ENCODE results near the gene CAVIN1.

DNA sequence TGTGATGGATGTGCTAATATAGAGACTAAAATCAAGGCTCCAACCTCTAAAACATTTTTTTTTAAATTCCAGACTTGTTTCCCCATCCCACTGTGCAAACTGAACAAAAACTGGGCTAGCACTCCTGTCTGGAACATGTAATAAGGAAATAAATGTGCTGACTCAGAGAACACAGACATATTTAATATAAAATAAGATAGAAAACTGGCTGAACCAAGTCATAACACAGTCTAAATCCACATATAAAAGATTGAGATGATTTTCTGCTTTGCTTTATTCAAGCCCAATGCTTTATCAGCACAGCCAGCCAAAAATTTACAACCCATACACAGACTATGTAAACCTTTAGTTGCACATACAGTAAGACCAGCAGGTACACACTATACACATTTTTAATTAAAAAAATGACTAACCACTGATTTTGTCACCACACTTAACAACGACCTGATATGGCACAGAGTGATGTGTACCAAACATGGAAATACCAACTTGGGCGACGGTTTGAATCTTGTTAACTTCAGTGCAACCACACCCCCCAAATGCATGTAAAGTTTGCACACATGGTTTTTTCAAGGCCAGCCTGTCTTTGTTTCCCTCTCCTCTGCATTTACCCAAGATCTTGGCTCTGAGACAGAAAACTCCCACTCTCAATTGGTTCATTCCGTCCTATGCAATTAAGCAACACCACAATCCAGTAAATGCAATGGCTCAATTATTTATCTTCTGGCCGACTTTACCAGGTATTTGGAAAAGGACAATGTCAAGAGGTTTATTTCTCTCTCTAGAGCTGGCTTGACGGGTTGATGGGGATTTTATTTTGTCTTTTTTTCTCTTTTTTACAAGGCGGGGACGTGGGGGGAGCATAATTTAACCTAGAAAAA lies 36.0 kb downstream of the CAVIN1 start:
- TF ChIP-seq ZNF175 (tag by site-specific recombination; IDR thresholded peaks at IDR 0.05) = no peak
- TF ChIP-seq, protein P1, sequence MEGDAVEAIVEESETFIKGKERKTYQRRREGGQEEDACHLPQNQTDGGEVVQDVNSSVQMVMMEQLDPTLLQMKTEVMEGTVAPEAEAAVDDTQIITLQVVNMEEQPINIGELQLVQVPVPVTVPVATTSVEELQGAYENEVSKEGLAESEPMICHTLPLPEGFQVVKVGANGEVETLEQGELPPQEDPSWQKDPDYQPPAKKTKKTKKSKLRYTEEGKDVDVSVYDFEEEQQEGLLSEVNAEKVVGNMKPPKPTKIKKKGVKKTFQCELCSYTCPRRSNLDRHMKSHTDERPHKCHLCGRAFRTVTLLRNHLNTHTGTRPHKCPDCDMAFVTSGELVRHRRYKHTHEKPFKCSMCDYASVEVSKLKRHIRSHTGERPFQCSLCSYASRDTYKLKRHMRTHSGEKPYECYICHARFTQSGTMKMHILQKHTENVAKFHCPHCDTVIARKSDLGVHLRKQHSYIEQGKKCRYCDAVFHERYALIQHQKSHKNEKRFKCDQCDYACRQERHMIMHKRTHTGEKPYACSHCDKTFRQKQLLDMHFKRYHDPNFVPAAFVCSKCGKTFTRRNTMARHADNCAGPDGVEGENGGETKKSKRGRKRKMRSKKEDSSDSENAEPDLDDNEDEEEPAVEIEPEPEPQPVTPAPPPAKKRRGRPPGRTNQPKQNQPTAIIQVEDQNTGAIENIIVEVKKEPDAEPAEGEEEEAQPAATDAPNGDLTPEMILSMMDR (tag by site-specific recombination; IDR thresholded peaks at IDR 0.05) = no peak
- TF ChIP-seq, protein P2, sequence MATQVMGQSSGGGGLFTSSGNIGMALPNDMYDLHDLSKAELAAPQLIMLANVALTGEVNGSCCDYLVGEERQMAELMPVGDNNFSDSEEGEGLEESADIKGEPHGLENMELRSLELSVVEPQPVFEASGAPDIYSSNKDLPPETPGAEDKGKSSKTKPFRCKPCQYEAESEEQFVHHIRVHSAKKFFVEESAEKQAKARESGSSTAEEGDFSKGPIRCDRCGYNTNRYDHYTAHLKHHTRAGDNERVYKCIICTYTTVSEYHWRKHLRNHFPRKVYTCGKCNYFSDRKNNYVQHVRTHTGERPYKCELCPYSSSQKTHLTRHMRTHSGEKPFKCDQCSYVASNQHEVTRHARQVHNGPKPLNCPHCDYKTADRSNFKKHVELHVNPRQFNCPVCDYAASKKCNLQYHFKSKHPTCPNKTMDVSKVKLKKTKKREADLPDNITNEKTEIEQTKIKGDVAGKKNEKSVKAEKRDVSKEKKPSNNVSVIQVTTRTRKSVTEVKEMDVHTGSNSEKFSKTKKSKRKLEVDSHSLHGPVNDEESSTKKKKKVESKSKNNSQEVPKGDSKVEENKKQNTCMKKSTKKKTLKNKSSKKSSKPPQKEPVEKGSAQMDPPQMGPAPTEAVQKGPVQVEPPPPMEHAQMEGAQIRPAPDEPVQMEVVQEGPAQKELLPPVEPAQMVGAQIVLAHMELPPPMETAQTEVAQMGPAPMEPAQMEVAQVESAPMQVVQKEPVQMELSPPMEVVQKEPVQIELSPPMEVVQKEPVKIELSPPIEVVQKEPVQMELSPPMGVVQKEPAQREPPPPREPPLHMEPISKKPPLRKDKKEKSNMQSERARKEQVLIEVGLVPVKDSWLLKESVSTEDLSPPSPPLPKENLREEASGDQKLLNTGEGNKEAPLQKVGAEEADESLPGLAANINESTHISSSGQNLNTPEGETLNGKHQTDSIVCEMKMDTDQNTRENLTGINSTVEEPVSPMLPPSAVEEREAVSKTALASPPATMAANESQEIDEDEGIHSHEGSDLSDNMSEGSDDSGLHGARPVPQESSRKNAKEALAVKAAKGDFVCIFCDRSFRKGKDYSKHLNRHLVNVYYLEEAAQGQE (tag by site-specific recombination; IDR thresholded peaks at IDR 0.05) = no peak
- no peak for TF ChIP-seq ZNF768 (tag by site-specific recombination; IDR thresholded peaks at IDR 0.05)
- TF ChIP-seq ZNF114 (tag by site-specific recombination; IDR thresholded peaks at IDR 0.05) = no peak
- TF ChIP-seq, protein P3, sequence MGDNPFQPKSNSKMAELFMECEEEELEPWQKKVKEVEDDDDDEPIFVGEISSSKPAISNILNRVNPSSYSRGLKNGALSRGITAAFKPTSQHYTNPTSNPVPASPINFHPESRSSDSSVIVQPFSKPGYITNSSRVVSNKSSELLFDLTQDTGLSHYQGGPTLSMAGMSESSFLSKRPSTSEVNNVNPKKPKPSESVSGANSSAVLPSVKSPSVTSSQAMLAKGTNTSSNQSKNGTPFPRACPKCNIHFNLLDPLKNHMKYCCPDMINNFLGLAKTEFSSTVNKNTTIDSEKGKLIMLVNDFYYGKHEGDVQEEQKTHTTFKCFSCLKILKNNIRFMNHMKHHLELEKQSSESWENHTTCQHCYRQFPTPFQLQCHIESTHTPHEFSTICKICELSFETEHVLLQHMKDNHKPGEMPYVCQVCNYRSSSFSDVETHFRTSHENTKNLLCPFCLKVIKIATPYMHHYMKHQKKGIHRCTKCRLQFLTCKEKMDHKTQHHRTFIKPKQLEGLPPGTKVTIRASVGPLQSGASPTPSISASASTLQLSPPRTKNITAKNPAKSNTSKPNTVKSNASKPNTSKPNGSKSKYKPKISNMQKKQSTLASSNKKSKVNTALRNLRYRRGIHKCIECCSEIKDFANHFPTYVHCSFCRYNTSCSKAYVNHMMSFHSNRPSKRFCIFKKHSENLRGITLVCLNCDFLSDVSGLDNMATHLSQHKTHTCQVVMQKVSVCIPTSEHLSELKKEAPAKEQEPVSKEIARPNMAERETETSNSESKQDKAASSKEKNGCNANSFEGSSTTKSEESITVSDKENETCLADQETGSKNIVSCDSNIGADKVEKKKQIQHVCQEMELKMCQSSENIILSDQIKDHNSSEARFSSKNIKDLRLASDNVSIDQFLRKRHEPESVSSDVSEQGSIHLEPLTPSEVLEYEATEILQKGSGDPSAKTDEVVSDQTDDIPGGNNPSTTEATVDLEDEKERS (tag by site-specific recombination; IDR thresholded peaks at IDR 0.05) = no peak
- no peak for TF ChIP-seq ZNF335 (tag by site-specific recombination; conservative IDR thresholded peaks at IDR 0.05)
- TF ChIP-seq, protein P4, sequence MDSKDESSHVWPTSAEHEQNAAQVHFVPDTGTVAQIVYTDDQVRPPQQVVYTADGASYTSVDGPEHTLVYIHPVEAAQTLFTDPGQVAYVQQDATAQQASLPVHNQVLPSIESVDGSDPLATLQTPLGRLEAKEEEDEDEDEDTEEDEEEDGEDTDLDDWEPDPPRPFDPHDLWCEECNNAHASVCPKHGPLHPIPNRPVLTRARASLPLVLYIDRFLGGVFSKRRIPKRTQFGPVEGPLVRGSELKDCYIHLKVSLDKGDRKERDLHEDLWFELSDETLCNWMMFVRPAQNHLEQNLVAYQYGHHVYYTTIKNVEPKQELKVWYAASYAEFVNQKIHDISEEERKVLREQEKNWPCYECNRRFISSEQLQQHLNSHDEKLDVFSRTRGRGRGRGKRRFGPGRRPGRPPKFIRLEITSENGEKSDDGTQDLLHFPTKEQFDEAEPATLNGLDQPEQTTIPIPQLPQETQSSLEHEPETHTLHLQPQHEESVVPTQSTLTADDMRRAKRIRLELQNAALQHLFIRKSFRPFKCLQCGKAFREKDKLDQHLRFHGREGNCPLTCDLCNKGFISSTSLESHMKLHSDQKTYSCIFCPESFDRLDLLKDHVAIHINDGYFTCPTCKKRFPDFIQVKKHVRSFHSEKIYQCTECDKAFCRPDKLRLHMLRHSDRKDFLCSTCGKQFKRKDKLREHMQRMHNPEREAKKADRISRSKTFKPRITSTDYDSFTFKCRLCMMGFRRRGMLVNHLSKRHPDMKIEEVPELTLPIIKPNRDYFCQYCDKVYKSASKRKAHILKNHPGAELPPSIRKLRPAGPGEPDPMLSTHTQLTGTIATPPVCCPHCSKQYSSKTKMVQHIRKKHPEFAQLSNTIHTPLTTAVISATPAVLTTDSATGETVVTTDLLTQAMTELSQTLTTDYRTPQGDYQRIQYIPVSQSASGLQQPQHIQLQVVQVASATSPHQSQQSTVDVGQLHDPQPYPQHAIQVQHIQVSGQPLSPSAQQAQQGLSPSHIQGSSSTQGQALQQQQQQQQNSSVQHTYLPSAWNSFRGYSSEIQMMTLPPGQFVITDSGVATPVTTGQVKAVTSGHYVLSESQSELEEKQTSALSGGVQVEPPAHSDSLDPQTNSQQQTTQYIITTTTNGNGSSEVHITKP (tag by site-specific recombination; IDR thresholded peaks at IDR 0.05) = peak; percentile 98
- TF ChIP-seq, protein P5, sequence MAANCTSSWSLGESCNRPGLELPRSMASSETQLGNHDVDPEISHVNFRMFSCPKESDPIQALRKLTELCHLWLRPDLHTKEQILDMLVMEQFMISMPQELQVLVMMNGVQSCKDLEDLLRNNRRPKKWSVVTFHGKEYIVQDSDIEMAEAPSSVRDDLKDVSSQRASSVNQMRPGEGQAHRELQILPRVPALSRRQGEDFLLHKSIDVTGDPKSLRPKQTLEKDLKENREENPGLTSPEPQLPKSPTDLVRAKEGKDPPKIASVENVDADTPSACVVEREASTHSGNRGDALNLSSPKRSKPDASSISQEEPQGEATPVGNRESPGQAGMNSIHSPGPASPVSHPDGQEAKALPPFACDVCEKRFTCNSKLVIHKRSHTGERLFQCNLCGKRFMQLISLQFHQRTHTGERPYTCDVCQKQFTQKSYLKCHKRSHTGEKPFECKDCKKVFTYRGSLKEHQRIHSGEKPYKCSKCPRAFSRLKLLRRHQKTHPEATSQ (tag by site-specific recombination; IDR thresholded peaks at IDR 0.05) = no peak
- TF ChIP-seq MYNN (tag by site-specific recombination; IDR thresholded peaks at IDR 0.05; ENCODE audit: borderline replicate concordance) = no peak
- TF ChIP-seq, protein P6, sequence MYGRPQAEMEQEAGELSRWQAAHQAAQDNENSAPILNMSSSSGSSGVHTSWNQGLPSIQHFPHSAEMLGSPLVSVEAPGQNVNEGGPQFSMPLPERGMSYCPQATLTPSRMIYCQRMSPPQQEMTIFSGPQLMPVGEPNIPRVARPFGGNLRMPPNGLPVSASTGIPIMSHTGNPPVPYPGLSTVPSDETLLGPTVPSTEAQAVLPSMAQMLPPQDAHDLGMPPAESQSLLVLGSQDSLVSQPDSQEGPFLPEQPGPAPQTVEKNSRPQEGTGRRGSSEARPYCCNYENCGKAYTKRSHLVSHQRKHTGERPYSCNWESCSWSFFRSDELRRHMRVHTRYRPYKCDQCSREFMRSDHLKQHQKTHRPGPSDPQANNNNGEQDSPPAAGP (tag by site-specific recombination; IDR thresholded peaks at IDR 0.05) = no peak
- TF ChIP-seq GFI1B (tag by site-specific recombination; IDR thresholded peaks at IDR 0.05) = no peak

All from HEK293 (cell line).